Measurements from ENCODE around the gene RUNX3.

Gene RUNX3

DNA sequence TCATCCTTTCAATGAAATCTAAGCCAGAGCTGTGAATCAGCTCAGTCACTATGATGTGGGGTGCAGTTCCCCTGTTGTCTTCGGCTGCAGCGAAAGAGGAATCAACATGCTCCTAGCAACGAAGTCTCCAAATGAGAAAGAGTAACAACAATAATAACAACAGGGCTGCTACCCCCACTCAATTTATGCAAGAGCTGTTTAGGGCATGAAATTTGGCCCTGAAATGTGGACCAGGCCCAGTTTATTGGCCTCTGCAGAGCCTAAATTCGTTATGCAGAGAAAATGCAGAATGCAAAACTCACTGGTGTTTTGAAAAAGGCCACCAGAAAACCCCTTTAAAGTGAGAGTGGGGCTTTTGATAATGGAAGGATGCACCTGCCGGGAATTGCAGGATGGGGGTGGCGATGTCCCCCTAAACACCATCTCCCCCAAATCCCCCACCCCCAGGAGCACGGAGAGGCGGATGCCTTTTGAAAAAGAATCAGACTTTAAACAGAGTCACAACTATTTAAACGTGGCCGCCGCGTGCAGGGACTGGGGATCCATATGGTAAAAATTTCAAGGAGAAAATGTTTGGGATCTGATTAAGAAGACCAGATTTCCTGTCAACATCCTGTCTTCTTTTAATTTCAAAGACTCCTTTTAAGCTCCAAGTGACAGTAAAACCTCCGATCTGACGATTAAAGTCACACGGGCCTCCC is 1.9 kb downstream of the RUNX3 start:
- no peak for DNase-seq

DNA sequence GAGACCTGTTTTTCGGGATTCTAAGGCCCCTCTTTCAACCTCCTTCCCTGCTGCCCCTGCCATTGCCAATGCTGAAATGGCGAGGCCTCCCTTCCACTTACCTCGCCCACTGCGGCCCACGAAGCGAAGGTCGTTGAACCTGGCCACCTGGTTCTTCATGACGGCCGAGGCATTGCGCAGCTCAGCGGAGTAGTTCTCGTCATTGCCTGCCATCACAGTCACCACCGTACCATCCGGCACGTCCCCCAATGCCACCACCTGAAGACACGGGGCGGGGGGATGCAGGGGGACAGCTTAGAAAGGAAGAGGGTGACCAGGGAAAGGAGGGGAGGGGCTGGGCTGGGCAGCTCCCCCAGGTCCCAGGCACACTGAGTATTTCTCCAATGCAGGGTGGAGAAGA is 2.6 kb downstream of the RUNX3 start:
- no peak for DNase-seq

- no peak for DNase-seq
Observed at GRCh38 chr1:24926563-24927249, 3.4 kb downstream of the RUNX3 start.

GRCh38 chr1:24925963-24926362 is 4.1 kb downstream of the RUNX3 start:
- no peak for DNase-seq

- peak; percentile 66 for DNase-seq
Observed at GRCh38 chr1:24925082-24925779, 4.8 kb downstream of the RUNX3 start.

DNA sequence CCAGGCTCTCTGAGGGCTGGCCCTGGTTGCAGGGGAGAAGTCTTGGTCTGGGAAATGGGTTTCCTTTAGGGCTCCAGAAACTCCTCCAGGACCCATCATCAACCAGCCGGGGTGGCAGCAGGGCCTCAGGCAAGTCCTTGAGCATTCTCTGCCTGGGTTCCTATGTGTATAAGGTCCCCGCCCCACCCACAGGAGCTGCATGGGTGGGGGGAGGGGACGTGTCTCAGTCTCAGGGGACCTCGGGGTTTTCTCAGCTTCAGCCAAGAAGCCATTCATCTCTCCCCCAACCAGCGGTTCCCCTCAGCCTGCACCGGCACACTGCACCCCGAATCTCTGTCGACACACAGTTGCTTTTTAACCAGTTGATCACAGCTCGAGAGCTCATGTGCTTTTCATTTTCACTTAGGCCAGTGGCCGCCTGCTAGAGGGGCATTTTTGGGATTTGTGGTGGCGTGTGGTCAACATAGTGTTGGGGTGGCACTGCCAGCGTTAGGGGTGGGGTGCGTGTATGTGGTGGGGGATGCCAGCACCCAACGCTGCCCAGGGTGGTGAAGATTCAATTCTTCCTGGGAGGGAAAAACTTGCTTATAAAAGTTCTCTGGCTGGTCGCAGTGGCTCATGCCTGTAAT is 6.5 kb downstream of the RUNX3 start:
- no peak for DNase-seq

GRCh38 chr1:24921938-24922662 is 8.0 kb downstream of the RUNX3 start:
- DNase-seq, result no peak

- no peak for DNase-seq
Observed at GRCh38 chr1:24921412-24921811, 8.7 kb downstream of the RUNX3 start.

DNA sequence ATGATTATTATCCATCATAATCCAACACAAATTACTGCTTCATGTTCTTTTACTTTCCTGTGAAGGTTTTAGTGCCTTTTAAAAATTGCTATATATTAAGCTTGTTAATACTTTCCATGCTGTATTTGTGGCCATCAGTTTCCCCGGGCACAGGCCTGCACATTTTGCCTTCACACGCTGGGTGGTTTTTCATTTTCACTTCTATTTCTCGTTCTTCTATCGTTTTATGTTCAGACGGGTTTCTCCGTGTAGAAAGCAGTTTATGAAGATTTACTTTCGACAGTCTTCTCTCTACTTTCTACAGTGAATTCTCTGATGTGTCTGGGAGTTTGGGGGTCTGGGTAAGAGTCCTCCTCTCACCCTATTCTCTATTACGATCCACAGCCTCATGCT is 9.5 kb downstream of the RUNX3 start:
- no peak for DNase-seq

DNA sequence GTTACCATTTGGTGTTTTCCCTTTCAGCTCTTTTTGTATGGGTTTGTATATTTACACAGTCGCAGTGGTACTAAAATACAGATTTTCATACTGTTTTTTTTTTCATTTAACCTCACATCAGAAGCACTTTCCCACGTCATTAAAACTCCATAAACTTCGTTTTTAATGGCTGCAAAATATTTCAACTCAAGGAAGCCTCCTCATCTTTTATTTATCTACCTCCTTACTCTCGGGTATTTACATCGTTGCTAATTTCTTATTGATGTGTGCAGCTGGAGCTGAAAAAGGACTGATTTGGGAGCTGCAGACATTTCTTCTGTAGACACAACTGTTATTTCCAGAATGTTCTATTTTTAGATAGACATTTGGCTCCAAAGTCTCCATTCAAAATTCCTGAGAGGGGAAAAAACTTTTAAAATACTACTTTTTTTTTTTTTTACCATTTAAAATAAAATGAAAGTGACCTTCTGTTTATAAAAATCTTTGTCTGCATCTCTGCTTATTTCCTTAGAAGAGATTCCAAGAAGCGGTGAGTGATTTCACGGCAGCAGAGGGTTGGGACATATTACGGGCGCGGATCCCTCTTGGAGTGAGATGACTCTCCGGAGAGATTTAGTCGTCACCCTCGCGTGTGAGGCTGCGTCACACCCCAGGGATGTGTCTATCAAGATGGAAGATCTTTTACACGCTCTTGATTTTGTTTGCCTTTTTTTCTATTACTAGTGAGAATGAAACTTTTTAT is 10.1 kb downstream of the RUNX3 start:
- DNase-seq, result no peak

DNA sequence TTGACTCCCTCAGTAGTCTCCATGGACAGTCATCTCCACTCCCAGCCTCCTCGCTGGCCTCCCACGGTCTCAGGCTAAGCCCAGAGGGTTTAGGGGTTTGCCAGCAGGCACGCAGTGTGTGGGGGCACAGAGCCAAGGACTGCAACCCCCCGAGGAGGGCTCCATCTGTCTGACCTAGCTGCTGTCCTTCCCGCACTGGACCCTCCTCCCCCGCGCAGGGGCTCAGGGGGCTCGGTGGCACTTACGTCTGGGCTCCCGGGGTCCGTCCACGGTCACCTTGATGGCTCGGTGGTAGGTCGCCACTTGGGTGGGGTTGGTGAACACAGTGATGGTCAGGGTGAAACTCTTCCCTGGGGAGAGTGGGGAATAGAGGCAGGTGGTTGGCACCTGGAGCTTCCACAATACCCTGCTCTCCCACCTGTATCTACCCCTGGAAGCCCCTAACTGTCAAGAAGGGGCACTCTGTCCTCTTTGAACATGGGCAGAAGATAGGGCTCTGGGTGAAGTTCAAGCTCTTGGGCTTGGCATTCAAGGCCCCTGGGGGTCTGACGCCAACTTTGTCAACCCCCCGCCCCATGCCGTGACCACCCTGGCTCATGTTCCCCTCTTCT is 11.0 kb downstream of the RUNX3 start:
- no peak for DNase-seq

GRCh38 chr1:24918370-24918769 is 11.7 kb downstream of the RUNX3 start:
- no peak for DNase-seq

DNA sequence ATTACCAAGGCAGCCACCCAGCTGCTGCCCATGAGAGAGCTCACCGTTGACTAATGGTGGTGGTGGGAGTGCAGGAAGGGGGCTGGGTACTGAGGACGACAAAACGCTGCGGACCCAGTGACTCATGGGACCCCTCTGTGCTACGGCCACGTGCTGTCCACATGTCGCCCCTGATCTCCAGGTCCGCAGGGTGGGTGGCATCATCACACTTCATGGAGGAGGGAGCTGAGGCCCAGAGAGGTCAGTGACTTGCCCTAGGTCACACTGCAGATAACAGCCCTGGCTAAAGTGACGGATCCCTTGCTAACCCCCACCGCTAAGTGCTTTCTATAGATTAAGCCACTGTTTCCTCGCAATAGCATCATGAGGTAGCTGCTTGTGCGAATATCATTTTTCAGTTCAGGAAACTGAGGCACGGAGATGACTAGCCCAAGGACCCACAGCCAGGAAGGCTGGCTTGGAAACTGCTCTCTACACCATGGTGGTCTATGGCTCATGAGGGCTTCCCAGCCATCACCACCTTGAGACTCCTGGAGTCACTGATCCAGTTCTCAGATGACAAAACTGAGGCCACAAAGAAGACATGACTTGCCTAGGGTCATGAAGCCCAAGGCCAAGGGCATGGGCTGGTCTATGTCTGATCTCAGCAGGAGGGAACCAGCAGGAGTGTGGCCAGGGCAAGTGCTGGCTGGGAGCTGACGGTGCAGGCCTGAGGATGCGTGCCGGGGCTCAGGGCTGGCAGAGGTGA is 12.6 kb downstream of the RUNX3 start:
- DNase-seq, result no peak

DNA sequence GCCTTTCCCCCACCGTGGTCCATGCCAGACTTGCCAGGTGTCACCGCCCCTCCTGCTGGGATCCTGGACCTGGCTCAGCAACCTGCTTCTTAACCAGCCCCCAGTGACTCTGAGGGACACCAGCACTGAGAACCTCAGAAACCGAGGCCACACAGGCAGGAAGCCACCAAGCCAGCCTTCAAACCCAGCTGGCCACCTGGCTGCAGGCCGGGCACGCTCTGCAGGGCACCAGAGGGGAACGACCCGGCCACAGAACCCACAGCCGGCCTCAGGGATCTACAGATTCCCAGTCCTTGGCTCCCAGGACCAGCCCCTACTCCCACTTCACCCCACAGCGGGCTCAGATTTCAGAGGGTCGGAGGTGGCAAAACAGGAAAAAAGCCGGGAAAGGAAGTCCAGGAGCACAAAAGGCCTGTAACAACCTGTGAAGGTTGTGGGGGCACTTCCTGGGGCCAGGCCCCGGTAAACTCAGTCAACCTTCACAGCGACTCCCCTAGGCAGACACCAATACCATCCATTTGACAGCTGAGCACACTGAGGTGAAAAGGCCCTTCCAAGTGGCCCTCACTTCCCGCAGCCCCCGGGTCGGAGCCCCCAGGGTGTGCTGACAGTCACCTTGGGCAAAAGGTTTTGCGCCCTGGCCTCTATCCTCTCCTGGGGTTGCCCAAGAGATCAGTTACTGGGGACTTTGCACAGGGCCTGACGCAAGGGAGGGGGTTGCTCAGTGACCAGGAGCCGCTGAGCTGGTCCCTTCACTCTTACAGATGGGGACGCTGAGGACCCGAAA is 14.1 kb downstream of the RUNX3 start:
- no peak for DNase-seq

- DNase-seq, result no peak
Observed at GRCh38 chr1:24914226-24915069, 15.6 kb downstream of the RUNX3 start.

GRCh38 chr1:24913616-24914225 is 16.4 kb downstream of the RUNX3 start:
- DNase-seq, result no peak

DNA sequence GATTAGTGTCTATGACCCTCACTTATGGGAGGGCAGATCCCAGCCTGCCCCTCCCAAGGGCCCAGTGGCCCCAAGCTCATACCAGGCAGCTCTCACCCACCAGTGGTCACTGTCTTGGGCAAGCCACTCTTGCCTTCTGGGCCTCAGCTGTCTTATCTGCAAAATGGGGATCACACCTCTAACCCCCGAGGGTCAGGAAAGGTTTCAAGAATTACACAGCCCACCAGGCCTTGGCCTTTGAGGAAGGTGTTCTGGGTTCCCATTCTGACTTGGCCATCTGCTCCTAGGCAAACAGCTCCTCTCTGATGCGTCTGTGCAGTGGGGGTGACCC is 16.8 kb downstream of the RUNX3 start:
- DNase-seq, result no peak

DNA sequence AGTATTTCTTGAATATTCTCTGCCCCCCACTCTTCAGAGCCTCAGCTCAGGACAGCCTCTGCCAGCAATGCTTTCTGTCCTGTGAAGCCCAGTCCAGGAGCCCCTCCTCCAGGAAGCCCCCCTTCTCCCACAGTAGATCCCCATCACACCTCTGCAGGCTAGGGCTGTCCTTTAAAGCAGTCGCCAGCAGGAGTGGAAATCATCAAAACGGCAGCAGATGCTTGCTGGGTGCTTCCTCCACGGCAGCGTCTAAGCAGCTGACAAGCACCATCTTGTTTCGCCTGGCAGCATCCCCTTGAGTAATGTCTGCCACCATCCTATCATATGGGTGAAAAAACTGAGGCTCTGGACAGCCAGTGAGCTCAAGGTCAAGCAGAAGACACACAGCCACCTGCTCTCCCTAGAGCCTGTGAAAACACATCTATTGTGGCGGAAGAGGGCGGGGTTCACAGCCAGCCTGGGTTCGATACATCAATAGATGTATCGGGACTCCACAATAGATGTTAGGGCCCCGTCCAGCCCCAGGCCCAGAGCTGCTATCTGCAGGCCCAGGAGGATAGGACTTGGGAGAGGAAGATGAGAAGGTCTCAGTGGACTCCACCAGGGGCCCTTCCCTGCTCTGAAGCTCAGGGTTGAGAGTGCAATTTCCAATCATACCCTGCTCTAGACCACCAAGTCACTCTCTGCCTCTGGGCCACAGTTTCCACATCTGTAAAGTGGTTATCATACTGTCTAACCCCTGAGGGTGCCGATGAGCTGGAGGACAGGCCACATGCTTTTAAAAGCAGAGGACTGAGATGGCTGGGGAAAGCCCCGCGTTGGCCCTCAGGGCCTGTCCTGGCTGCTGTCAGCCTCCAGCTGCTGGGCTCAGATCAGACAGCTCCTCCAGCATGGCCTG is 17.5 kb downstream of the RUNX3 start:
- DNase-seq, result no peak

All from activated CD4-positive, CD25-positive, alpha-beta regulatory T cell treated with anti-CD3 and anti-CD28 coated beads, Interleukin-2, amount 50 U/mL, for 72 hours (primary cell).